Endodermal cell (in vitro differentiated cells): Measurements from ENCODE around the gene PDCD10. TPM values are rescaled to one million over a fixed set of nuclear protein-coding genes. Genes with fewer than 3 reads are reported as not detected.

Experiments
- DNase-seq: peaks from one replicate; pipeline ENCODE4 v3.0.0-alpha.2; 2017
- H3K27ac ChIP-seq: 2 replicates; pipeline ENCODE4 v1.5.1; 2013; ENCODE audit warnings: mild to moderate bottlenecking, low read depth, low read length, moderate library complexity
- H3K27me3 ChIP-seq: 2 replicates; pipeline ENCODE4 v1.6.1; 2013; ENCODE audit warnings: mild to moderate bottlenecking, low read length, moderate library complexity; ENCODE audit not compliant: insufficient read depth, control insufficient read depth, poor library complexity, severe bottlenecking
- H3K36me3 ChIP-seq: 2 replicates; pipeline ENCODE4 v1.7.0; 2013; ENCODE audit warnings: mild to moderate bottlenecking, low read length, moderate library complexity; ENCODE audit not compliant: control insufficient read depth, insufficient read depth
- H3K4me1 ChIP-seq: one replicate; pipeline ENCODE4 v1.7.0; 2013; ENCODE audit warnings: low read length; ENCODE audit not compliant: control insufficient read depth, insufficient read depth
- H3K4me3 ChIP-seq: 2 replicates; pipeline ENCODE4 v1.5.1; 2013; ENCODE audit warnings: mild to moderate bottlenecking, low read length, moderate library complexity
- H3K9ac ChIP-seq: 2 replicates; pipeline ENCODE4 v1.6.1; 2013; ENCODE audit warnings: mild to moderate bottlenecking, low read length, moderate library complexity; ENCODE audit not compliant: poor library complexity, severe bottlenecking; ENCODE audit errors: extremely low read depth
- H3K9me3 ChIP-seq: 2 replicates; pipeline ENCODE4 v1.6.1; 2013; ENCODE audit warnings: mild to moderate bottlenecking, low read length, moderate library complexity; ENCODE audit not compliant: control insufficient read depth
- H3K27ac Mint-ChIP-seq: 2 replicates; pipeline ENCODE4 v1.8.0; 2020; ENCODE audit warnings: mixed read lengths
- H3K27me3 Mint-ChIP-seq: 2 replicates; pipeline ENCODE4 v1.8.0; 2021; ENCODE audit warnings: mild to moderate bottlenecking, mixed read lengths; ENCODE audit not compliant: insufficient read depth
- H3K36me3 Mint-ChIP-seq: 2 replicates; pipeline ENCODE4 v1.8.0; 2020; ENCODE audit warnings: low read depth, mixed read lengths
- H3K4me1 Mint-ChIP-seq: 2 replicates; pipeline ENCODE4 v1.8.0; 2020; ENCODE audit warnings: mixed read lengths
- H3K4me3 Mint-ChIP-seq: 2 replicates; pipeline ENCODE4 v1.8.0; 2020; ENCODE audit warnings: mild to moderate bottlenecking, moderate library complexity, mixed read lengths
- H3K9me3 Mint-ChIP-seq: 2 replicates; pipeline ENCODE4 v1.8.0; 2020; ENCODE audit warnings: mild to moderate bottlenecking, mixed read lengths
- CTCF ChIP-seq: fragments of 200-600 bp; sonication (generic); conservative IDR thresholded peaks from 2 replicates; pipeline ENCODE4 v1.5.0; 2021; ENCODE audit warnings: antibody characterized with exemption, mild to moderate bottlenecking
- WGBS, 2 experiments: methylation state at CpG; one replicate each; pipeline versions ENCODE4 v1.1.5 to v1.1.7; 2013; ENCODE audit warnings: missing lambda C conversion rate in 2 of 2, mixed read lengths in 1 of 2; ENCODE audit not compliant: insufficient coverage in 1 of 2, insufficient read length in 1 of 2; 5-methylcytosine and 5-hydroxymethylcytosine counted together
- total RNA-seq, 2 donors: library from RNA; stranded (reverse); fragmentation: NEBNext Ultra II Directional in 1 of 2; extraction: Animal tissue kit (Norgen Biotek cat#: 25700) in 1 of 2; gene quantifications; 2 replicates in 1 of 2; 3 replicates in 1 of 2; pipeline ENCODE4 v1.2.1, GENCODE V29; 2021

The PDCD10 gene
- total RNA-seq, 2 donors from 2014 or later = 75.2 to 84.8 TPM

- 100% methylated on average over 1 of the region's 1 CpG; no CpG with 5 or more reads in 1 of the 2 experiments for WGBS, 2 experiments
- Mint-ChIP-seq H3K4me3 (no peak overlapping the region), H3K27ac (no peak overlapping the region), H3K27me3 (peaks cover 2% of the 10 kb centered on the region), H3K9me3 (peaks cover 15% of the 10 kb centered on the region), H3K36me3 (peaks cover 3% of the 10 kb centered on the region), H3K4me1 (no peaks in the 10 kb centered on the region)
- Histone ChIP-seq H3K4me3 (no peak overlapping the region), H3K27me3 (no peaks in the 10 kb centered on the region), H3K27ac (no peak overlapping the region), H3K4me1 (no peaks in the 10 kb centered on the region), H3K9ac (no peak overlapping the region), H3K36me3 (no peaks in the 10 kb centered on the region), H3K9me3 (peaks cover 10% of the 10 kb centered on the region)
- TF ChIP-seq CTCF = no peak
- DNase-seq = no peak
These were observed 38.9 kb upstream of the PDCD10 start for GRCh38 chr3:167773584-167773983.

- Histone ChIP-seq H3K9ac (no peak overlapping the region), H3K36me3 (no peaks in the 10 kb centered on the region), H3K27me3 (no peaks in the 10 kb centered on the region), H3K4me3 (no peak overlapping the region), H3K9me3 (peaks cover 4% of the 10 kb centered on the region), H3K27ac (no peak overlapping the region), H3K4me1 (no peaks in the 10 kb centered on the region)
- Mint-ChIP-seq H3K9me3 (peaks cover 9% of the 10 kb centered on the region), H3K4me1 (no peaks in the 10 kb centered on the region), H3K4me3 (no peak overlapping the region), H3K36me3 (no peaks in the 10 kb centered on the region), H3K27ac (no peak overlapping the region), H3K27me3 (peaks cover 2% of the 10 kb centered on the region)
- no peak for TF ChIP-seq CTCF
- DNase-seq = no peak
- WGBS, 2 experiments = 96 to 100% methylated on average over 3 of the region's 3 CpGs
These were observed 38.3 kb upstream of the PDCD10 start for GRCh38 chr3:167772992-167773391.

- H3K4me3 ChIP-seq = peak overlapping the region; percentile 48
- no peak overlapping the region for H3K9ac ChIP-seq
- Mint-ChIP-seq H3K27me3 (peaks cover 23% of the 10 kb centered on the region), H3K4me1 (peaks cover 15% of the 10 kb centered on the region), H3K36me3 (peaks cover 21% of the 10 kb centered on the region), H3K4me3 (peak overlapping the region; percentile 6), H3K9me3 (peaks cover 35% of the 10 kb centered on the region), H3K27ac (no peak overlapping the region)
- no peak for TF ChIP-seq CTCF
- no peak overlapping the region for H3K27ac ChIP-seq
- H3K27me3 ChIP-seq = peaks cover 12% of the 10 kb centered on the region
- peaks cover 26% of the 10 kb centered on the region for H3K9me3 ChIP-seq
- no peaks in the 10 kb centered on the region for H3K36me3 ChIP-seq
- no peaks in the 10 kb centered on the region for H3K4me1 ChIP-seq
- DNase-seq = no peak
- 64 to 92% methylated on average over 2 of the region's 2 CpGs for WGBS, 2 experiments
These were observed 27.6 kb upstream of the PDCD10 start for GRCh38 chr3:167762296-167762695.
